ENCODE results near the gene SCAMP3.

Gene SCAMP3

DNA sequence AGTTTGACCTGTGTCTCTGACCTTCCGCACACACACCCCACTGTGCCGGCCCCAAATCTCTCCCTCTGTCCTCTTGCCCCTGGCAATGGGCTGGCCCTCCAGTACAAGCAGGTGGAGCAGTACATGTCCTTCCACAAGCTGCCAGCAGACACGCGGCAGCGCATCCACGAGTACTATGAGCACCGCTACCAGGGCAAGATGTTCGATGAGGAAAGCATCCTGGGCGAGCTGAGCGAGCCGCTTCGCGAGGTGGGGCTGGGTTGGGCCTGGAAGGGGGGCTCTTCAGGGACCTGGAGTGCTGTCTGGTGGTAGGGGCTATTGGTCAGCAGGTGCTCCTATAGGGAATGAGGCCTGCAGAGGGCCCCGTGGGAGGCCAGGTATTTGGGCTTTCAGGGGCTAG, 22.9 kb upstream of the SCAMP3 start:
- DNase-seq: no peak

DNA sequence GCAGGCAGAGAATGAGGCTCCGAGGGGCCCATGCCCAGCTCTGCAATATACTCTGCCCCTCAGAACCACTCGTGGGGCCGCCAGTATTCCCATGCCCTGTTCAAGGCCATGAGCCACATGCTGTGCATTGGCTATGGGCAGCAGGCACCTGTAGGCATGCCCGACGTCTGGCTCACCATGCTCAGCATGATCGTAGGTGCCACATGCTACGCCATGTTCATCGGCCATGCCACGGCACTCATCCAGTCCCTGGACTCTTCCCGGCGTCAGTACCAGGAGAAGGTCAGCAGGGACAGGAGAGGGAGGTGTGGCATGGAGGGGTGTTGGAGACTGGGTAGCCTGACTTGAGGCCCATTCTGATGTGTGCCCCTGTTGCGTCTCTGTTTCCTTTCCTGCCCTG, 22.3 kb upstream of the SCAMP3 start:
- DNase-seq: no peak

DNA sequence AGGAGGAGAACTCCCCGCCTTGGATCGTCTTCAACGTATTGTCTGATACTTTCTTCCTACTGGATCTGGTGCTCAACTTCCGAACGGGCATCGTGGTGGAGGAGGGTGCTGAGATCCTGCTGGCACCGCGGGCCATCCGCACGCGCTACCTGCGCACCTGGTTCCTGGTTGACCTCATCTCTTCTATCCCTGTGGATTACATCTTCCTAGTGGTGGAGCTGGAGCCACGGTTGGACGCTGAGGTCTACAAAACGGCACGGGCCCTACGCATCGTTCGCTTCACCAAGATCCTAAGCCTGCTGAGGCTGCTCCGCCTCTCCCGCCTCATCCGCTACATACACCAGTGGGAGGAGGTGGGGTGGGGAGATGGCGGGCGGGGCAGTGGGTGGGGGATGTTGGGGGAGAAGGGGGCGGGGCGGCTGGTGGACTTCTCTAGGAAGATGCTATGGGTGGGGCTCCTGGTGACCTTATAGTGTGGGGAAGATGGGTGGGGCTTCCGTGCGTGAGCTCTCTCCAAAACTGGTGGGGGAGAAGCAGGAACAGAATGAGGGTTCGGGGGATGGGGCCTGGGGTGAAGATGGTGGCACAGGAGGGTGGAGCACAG, 20.4 kb upstream of the SCAMP3 start:
- no peak for DNase-seq

DNA sequence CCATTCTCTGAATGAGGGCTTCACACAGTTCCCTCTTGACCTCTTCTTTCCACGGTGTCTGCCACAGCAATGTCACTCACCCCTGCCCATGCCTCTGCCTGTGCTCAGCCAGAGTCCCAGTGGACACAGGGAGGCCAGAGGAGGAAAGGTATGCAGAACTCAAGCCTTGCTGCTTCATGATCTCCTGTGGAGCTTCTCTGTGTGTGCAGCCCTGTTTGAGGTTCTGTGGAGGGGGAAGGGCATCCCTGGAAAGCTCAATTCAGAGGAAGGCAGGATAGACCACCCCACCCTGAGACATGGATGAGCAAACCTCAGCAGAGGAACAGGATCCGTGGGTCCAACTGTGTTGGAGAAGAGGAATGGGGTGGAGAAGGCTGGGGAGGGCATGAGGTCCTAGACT, 17.1 kb upstream of the SCAMP3 start:
- no peak for DNase-seq

DNA sequence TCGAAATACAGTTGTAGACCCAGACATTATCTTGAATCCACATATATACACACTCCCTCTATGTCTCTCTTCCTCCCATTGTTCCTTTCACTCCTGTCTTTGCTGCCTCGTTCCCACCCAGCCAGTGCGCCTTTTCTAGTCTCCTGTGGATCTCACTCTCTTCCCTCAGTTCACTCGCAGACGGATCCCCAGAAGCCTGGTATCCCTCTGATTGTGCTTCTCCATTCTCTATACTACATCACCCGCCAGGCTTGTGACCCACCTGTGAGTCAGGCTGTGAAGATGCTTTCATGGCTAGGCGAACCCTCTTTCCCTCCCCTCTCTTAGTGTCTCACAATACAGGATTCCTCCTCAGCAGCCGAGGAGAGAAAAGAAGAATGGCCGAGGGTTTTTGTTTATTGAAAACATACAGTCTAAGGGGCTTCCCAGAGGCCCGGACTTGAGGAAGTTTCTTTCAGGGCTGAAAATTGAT, 16.6 kb upstream of the SCAMP3 start:
- DNase-seq: no peak

DNA sequence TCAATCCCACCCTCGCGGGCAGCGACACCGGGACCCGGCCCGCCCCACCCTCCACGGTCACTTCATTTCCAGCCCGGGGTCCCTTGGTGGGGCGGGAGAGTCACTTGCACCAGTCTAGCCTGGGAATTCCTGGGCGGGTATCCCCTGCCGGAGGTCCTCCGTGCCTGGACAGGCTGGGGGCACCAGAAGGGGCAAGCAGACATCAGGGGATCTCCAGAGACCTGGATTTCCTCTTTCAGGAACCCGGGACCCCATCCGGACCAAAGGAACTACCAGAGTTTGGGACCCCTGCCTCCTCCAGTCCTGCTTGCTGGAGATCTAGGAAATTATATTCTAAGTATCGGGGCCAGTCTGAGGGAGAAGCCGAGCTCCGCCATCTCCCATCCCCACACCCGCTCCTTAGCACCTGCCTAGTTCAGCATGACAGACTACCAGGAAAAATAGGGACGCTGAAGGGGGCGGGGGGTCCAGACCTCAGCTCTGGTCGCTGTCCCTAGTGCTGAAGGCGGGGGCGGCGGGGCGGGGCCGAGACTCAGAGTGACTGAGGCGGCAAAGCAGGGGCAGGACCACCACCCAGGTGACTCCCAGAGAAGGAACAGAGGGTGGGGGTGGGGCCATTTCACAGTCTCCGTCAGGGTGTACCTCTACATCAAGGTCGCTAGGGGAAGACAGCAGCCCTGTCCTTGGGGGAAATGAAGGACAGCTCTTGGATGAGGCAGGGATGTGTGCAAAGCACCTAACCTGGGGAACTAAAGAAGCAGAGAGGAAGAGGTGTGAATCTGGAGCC, 15.9 kb upstream of the SCAMP3 start:
- peak; percentile 65 for DNase-seq

DNA sequence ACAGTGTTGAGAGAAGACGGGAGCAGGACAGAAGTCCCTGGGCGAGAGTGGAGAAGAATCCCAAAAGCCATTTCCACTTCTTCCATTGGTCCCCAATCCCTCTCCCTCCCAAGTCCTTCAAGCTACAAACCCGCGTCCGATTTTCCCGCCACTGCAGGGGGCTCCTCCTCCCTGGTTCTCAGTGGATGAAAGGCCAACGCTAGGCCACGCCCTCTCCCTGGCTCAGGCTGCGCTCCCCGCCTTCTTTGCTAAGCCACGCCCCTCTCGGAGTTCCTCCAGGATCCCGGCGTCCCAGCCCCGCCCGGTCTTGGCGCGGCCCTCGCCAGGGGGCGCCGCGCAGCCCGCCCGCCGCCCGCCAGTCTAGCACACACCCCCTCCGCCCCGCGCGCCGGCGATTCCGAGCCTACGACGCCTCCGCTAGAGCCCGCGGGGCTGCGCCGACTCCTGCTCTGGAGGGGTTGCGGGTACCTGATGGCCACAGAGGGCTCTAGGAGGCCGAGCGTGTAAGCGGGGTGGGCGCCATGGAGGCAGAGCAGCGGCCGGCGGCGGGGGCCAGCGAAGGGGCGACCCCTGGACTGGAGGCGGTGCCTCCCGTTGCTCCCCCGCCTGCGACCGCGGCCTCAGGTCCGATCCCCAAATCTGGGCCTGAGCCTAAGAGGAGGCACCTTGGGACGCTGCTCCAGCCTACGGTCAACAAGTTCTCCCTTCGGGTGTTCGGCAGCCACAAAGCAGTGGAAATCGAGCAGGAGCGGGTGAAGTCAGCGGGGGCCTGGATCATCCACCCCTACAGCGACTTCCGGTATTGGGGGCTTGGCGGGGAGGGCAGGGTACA, 15.1 kb upstream of the SCAMP3 start, which contains the start of gene HCN3:
Gene HCN3 (plus strand): TSS at position 394 of the 832 bp plus-strand sequence. CDS start 128 bp downstream, at position 522.
- peak; percentile 81 for DNase-seq

DNA sequence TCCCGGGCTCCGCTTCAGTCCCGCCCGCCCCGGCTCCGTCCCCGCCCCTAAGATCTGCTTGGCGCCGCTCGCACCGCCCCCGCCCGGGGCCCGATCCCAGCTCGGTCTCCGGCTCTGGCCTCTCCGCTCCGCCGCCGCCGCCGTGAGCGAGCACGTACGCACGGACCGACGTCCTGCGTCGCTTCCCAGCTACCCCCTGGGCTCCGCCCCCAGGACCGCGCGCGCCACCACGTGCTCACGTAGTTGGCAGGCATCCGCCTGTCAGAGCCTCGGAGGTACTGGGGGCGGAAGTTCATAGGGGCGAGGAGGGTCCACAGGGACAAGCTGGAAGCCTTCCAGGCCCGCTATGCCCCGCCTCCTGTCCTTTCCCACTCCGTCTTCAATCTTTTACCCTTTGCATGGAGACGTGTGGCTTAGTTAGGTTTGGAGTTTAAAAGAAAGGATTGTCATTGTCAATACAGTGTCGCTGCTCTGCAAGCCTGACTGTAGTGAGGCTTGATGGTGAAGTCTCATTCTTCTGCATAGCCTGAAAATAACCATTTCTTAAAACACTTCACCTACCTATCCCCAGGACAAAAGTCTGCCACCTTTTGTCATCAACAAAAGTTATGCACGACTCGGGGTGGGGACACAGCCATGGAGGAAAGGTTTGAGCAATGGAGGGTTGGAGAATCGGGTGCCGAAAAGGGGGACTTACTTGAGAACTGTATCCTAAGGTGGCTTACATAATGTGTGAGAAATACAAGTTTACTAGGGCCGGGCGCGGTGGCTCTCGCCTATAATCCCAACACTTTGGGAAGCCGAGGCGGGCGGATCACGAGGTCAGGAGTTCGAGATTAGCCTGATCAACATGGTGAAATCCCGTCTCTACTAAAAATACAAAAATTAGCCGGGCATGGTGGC, 11.4 kb upstream of the SCAMP3 start, which contains the start of gene CLK2:
Gene CLK2 (minus strand): TSS at position 162 of the 903 bp plus-strand sequence. CDS start 2,527 bp downstream, outside the sequence.
- DNase-seq: peak; percentile 91

DNA sequence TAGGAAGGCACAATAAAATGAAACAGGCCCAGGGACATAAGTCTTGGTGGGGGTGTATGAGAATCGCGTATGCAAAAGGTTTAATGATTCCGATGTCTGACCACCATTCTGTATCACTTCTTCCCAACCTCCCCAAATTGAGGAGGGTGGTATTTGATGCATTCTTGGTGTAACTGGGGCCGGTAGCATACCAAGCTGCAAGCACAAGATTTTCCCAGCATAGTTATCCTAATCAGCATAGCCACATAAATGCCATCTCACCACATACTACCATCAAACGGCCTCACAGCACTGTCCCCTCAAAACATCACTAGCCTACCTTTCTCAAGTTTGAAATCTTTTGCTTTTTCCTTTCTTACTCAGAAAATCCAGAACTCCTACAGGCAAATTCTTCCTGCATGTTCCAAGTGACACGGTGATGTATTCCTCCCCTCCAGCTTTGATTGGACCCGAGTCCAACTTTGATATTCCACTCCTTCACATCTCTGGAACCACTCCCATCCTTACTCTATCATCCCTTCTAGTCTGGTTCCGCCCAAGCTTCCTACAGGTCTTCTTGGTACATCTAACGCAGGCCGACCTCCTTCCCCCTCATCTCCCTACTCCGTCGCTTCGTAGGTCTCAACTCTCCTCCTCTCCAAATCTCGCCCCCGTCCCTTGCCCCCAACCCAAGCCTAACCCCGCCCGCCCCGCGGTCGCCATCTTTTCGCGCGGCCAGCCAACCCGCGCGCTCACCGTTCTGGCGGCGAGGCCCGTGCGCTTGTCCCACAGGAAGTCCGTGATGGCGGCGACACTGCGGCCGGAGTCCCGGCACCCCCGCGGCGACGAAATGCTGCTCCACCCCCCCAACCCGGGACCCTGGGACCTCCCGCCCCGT, 10.5 kb upstream of the SCAMP3 start:
- no peak for DNase-seq

DNA sequence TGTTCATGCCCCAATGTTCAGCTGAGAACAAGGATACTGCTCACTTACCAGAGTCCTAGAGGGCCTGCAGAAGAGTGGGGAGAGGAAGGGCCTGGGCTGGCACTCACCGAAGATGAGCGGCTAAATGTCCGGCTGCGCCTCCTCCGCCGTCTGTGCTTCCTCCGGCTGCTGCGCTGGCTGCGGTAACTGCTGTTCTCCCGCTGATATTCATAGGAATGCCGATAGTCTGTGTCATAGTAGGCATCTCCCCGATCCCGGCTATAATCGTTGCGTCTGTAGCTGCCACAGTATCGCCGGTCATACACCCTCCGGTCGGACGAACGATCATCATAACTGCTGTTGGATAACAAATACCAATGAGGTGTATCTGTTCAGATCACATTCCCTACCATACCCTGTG, 7.2 kb upstream of the SCAMP3 start:
- no peak for DNase-seq

DNA sequence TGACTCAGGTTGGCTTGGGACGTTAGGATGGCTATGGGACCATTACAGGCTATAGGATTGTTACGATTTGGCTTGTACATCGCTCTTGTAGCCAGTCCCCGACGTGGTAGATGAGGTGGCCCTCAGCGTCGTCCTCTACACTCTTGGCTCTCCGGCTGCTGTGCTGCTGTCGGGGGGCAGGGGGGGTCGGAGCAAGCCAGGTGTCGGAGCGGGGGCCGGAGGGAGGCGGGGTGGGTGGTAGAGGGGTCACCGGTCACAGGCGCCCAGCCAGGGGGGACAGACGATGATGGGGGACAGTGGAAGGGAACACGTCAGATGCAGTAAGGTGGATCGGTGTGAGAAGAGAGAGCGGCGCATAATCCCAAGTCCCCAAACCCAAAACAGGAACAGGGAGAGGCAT, 6.5 kb upstream of the SCAMP3 start:
- no peak for DNase-seq

DNA sequence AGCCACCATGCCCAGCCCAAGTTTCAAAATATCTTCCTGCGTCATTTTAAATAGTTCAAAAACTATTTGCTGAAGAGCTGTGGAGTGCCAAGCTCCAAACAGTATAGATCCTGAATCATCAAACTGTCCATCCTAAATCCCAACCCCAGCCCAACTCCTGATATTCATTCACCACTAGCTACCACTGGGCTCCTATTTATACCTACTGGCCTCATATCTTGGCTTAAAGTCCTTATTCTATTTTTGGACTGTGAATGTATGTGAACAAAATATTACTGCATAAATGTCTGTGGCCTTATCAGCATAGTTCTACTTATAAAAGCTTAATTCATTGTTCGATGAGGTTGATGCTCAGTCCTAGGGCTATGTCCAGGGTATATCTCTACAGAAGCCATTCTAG, 5.2 kb upstream of the SCAMP3 start:
- DNase-seq: no peak

DNA sequence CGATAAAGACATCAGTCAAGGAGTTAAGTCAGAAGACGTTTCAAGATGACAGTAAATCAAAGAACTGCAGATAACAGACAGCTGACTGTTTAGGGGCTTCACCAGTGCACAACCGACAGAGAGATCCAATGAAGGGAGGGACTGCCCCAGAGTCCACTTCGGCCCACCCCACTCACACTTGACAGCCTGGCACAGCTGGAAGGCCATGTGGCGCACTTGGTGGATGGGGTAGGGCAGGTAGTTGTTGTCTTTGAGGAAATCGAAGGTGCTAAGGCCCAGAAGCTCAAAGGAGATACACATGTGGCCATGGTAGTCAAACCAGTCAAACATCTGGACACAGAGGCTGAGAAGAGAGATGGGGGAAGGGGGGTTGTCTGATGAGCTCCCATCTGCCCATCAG, 4.4 kb upstream of the SCAMP3 start:
- DNase-seq: no peak

DNA sequence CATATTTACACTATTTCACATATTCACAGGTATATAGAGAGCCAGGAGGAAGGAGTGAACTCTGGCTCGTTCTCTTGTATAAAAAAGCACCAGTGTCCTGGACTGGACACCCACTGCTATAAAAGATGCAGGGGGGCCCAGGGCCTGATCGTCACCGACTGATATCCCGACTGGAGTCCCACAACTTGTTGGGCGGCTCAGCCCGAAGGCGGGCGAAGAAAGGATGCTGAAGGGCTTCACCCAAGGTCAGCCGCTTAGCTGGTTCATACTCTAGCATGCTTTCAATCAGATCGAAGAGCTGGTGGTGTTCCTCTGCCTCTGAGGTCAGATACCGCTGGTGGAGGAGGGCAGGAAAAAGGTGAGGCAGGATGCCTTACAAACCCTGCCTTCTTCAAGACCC, 907 bp upstream of the SCAMP3 start:
- DNase-seq: no peak

DNA sequence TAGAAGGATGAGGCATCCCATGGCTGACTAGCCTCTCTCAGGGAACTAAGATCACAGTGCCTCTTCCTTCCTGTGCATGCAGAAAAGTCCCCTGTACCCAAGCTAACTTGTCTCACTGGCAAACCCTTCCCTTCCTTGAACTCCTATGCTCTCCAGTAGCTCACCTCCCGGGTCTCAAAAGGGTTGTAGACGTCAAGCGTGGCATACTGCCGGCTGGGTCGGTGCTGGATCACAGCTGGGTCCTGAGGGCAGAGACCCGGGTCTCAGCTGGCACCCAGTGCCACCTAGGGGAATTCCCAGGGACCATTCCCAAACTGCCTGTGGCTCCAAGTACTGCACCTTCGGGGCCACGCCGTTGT, 688 bp downstream of the SCAMP3 start:
- DNase-seq: no peak

DNA sequence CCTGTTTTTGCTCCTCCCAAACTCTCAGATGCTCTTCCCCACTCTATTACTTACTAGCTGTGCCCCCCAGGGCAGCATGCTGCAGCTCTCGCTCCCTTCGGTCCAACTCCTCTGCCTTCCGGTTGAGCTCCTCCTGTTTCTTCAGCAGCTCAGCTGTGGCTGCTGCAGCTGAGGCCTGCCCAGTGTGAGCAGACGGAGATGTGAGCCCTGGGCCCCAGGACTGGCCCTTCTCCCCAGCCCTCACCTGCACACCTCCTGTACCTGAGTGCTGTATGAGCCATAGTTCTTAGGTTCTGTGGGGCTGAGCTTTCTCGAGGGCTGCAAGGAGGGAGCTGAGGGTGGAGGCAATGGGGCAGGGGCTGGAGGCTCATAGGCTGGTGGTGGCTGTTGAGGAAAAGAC, 1.9 kb downstream of the SCAMP3 start:
- DNase-seq: no peak

DNA sequence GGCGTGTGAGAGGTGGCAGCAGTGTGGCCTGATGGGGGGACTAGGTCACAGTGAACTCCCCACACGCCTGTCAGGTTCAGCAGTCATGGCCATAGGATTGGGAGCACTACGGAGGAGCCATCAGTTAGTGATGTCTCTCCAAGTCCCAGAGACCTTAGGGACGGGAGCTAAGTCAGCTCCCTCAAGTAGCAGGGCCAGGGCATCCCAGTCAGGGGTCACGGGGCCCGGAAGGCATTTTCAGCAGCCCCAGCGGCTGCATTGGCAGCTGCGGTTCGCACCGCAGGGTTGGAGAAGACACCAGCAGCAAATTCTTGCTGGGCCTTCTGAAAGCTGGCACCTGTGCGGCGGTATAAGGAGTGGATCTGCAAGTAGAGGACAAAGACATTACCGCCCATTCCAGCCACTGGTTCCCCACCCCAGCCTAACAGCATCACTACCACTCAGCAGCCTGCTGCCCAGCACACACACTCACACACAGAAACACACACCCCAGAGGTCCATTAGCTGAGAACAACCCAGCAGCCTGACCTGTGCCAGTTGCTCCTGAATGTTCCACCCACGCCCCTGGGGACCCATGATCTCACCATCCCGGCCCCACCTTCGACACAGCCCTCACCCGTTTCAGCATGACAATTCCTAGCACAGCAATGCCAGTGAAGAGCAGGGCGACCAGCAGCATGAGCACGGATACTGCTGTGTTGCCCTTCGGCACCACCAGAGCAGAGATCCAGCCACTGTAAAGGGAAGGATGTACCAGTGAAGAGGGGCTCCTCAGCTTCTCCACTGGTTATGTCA, 5.9 kb downstream of the SCAMP3 start:
- no peak for DNase-seq

DNA sequence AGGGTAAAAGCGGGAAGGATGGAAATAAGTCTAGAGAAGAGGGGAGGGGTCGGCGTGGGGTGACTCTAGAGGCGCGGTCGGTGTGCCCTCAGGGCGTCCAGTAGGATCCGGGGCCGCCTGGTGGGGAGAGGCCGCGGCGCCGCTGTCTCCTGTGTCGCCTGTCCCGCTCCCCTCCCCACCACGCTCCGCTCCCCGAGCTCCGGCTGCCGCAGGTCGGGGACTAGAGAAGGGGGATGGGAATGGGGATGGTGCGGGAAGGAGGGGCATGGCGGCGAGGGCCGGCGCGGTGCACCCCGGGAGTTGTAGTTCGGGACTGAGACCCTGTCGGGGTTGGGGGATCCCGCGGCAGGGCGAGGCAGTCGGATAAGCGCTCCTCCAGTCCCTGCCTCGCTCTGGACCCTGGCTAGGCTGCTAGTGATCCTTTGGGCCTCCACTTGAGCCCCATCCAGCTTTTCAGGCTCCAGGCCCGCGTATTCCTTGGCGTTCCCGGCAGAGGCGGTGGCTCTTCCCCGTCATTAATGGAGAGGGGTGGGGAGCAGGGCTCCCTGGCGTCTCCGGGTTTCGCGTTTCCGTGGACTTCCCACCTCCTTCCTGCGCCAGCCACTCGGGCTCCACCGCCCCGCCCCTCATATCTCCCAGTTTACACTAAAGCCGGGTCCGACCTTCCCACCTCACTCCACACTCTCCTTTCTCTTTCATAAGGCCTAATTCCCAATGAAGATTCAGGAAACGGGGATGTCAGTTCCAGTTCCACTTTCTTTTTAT, 6.7 kb downstream of the SCAMP3 start, which contains the start of gene ENTREP3:
Gene ENTREP3 (minus strand): TSS at position 241 of the 765 bp plus-strand sequence. CDS start 606 bp downstream, outside the sequence.
- peak; percentile 65 for DNase-seq

DNA sequence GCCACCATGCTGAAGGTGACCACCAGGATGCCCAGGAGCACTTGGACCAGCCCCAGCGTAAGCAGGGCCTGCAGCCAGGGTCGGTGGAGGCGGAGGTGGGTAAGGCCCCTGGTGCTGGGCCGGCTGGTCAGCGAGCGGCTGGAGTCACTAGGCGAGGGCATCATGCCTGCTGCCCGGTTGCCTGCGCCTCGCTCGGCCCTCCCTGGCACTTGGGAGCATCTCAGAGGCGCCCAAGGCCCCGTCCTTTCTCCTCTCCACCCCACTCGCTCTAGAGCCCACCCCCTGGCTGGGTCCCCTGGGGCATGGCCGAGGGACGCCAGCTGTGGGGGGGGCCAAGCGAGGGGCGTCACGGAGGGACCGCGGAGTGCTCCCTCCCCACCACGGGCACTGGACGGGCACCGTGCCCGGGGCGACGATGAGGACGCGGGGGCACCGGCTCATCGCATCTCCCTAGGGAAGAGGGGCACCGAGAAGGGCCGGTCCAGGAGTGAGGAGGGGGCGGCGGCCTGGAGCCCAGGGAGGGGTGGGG, 7.4 kb downstream of the SCAMP3 start:
- DNase-seq: no peak
